Measurements from ENCODE around the gene FOXN1.

DNA sequence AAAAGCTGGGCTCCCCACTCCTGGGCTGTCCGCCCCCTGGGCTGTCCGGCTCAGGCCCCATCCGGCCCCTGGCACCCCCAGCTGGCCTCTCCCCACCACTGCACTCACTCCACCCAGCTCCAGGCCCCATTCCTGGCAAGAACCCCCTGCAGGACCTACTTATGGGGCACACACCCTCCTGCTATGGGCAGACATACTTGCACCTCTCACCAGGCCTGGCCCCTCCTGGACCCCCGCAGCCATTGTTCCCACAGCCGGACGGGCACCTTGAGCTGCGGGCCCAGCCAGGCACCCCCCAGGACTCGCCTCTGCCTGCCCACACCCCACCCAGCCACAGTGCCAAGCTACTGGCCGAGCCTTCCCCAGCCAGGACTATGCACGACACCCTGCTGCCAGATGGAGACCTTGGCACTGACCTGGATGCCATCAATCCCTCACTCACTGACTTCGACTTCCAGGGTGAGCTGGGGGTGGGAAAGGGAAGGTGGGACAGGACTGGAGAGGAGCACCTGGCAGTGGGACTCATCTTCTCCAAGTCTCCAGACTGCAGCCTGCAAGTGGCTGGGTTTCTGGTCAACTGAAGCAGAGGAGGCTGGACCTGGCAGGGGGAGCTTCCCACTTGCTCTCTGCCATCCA lies 28.7 kb downstream of the FOXN1 start:
- TF ChIP-seq, protein P1, sequence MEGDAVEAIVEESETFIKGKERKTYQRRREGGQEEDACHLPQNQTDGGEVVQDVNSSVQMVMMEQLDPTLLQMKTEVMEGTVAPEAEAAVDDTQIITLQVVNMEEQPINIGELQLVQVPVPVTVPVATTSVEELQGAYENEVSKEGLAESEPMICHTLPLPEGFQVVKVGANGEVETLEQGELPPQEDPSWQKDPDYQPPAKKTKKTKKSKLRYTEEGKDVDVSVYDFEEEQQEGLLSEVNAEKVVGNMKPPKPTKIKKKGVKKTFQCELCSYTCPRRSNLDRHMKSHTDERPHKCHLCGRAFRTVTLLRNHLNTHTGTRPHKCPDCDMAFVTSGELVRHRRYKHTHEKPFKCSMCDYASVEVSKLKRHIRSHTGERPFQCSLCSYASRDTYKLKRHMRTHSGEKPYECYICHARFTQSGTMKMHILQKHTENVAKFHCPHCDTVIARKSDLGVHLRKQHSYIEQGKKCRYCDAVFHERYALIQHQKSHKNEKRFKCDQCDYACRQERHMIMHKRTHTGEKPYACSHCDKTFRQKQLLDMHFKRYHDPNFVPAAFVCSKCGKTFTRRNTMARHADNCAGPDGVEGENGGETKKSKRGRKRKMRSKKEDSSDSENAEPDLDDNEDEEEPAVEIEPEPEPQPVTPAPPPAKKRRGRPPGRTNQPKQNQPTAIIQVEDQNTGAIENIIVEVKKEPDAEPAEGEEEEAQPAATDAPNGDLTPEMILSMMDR (IDR thresholded peaks at IDR 0.05 in 2 of 3, conservative IDR thresholded peaks at IDR 0.05 in 1 of 3; ENCODE audit: control insufficient read depth in 2 of 3, extremely low read depth in 1 of 3, insufficient read depth in 1 of 3, low read depth in 3 of 3, low read length in 3 of 3): no peak
- TF ChIP-seq ZNF24 (IDR thresholded peaks at IDR 0.05) (no peak), ASH2L (IDR thresholded peaks at IDR 0.05; ENCODE audit: borderline replicate concordance, low read depth) (no peak), YY1 (IDR thresholded peaks at IDR 0.05; ENCODE audit: low read depth, low read length) (no peak), RB1 (IDR thresholded peaks at IDR 0.05; ENCODE audit: borderline replicate concordance) (no peak), NR2C2 (IDR thresholded peaks at IDR 0.05; ENCODE audit: borderline replicate concordance, control insufficient read depth, insufficient read length, low read depth) (no peak), NFYB (IDR thresholded peaks at IDR 0.05; ENCODE audit: insufficient read depth, low read depth, low read length) (no peak), IKZF1 (conservative IDR thresholded peaks at IDR 0.05) (no peak), CHD2 (IDR thresholded peaks at IDR 0.05; ENCODE audit: borderline replicate concordance, low read depth, low read length) (no peak), ZNF274 (IDR thresholded peaks at IDR 0.05; ENCODE audit: insufficient read depth, insufficient read length) (no peak), EP300 (IDR thresholded peaks at IDR 0.05; ENCODE audit: borderline replicate concordance in 1 of 2, control insufficient read depth in 1 of 2, low read depth in 2 of 2, low read length in 2 of 2) (no peak)
- TF ChIP-seq, protein P2, sequence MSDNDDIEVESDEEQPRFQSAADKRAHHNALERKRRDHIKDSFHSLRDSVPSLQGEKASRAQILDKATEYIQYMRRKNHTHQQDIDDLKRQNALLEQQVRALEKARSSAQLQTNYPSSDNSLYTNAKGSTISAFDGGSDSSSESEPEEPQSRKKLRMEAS (IDR thresholded peaks at IDR 0.05; ENCODE audit: low read depth, low read length): no peak
- TF ChIP-seq, protein P3, sequence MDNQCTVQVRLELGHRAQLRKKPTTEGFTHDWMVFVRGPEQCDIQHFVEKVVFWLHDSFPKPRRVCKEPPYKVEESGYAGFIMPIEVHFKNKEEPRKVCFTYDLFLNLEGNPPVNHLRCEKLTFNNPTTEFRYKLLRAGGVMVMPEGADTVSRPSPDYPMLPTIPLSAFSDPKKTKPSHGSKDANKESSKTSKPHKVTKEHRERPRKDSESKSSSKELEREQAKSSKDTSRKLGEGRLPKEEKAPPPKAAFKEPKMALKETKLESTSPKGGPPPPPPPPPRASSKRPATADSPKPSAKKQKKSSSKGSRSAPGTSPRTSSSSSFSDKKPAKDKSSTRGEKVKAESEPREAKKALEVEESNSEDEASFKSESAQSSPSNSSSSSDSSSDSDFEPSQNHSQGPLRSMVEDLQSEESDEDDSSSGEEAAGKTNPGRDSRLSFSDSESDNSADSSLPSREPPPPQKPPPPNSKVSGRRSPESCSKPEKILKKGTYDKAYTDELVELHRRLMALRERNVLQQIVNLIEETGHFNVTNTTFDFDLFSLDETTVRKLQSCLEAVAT (IDR thresholded peaks at IDR 0.05): no peak

Data from GM12878 (cell line).